ENCODE measurements around the gene GLYATL2. TPM values are rescaled to one million over a fixed set of nuclear protein-coding genes. Genes with fewer than 3 reads are reported as not detected.

The GLYATL2 gene
- total RNA-seq, 2 experiments from 2014 or later = not detected

DNA sequence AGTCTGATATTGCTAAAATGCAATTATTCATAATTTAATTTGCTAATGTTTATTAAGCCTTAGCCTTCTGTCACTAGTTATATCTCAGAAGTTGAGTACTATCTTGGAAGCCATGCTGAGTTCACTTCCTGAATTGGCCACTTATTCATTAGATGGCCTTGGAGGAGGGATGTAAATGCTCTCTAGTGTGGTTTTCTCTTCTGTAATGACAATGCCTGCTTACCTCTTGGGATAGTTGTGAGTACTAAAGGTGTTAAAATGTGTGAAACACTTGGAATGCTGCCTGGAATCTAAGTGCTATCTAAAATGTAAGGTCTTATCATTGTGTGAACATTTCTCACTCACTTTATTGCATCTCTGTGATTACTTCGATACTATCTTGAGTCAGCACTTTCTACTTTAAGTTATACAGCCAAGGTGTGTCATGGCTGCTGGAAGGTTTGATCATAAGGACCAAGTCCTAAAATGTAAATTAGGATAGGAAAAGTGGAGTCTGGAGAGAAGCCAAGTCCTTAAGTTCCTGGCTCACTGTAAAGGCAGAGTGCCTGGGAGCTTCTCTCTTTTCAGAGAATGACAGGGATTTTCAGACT lies 12.4 kb downstream of the GLYATL2 start:
- H3K27me3 Mint-ChIP-seq = peaks cover 10% of the 10 kb centered on the region
- H3K27ac Mint-ChIP-seq = no peak overlapping the region
- no peaks in the 10 kb centered on the region for H3K4me1 Mint-ChIP-seq
- H3K9me3 Mint-ChIP-seq (ENCODE audit: low read depth) = peaks cover 2% of the 10 kb centered on the region
- no peak for ATAC-seq
- H3K36me3 Mint-ChIP-seq = no peaks in the 10 kb centered on the region
- CTCF ChIA-PET = no interaction called here
- H3K4me3 Mint-ChIP-seq = no peak overlapping the region
- DNase-seq = no peak

DNA sequence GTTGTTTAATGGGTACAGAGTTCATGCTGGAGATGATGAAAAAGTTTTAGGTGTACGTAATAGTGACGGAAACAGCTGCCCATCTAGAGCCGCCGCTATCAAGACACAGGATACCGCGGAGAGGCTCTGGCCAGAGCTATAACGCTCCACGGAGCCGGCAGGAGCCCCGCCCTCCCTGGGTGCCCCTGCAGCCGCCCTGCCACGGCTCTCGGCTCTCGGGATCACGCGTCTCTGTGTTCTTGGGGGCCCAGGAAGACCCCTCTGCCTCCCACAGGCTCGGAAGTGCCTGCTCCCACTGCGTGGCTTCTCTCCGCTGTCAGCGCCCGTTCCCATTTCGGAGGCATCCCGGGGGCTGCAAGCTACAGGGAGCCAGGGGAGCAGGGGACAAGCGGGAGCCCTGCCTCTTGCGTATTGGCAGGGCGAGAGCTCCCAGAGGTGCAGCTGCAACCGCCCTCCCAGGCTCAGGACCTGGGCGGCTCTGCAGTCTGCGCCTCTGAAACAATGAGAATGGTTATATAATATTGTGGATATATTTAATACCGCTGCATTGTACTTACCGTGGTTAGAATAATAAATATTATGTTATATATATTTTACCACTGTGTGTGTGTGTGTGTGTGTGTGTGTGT lies 13.7 kb downstream of the GLYATL2 start:
- H3K4me1 Mint-ChIP-seq = no peaks in the 10 kb centered on the region
- H3K27ac Mint-ChIP-seq = no peak overlapping the region
- ATAC-seq = no peak
- H3K9me3 Mint-ChIP-seq (ENCODE audit: low read depth) = peaks cover 2% of the 10 kb centered on the region
- CTCF ChIA-PET = no interaction called here
- no peak overlapping the region for H3K4me3 Mint-ChIP-seq
- no peaks in the 10 kb centered on the region for H3K36me3 Mint-ChIP-seq
- peaks cover 10% of the 10 kb centered on the region for H3K27me3 Mint-ChIP-seq
- DNase-seq = no peak

DNA sequence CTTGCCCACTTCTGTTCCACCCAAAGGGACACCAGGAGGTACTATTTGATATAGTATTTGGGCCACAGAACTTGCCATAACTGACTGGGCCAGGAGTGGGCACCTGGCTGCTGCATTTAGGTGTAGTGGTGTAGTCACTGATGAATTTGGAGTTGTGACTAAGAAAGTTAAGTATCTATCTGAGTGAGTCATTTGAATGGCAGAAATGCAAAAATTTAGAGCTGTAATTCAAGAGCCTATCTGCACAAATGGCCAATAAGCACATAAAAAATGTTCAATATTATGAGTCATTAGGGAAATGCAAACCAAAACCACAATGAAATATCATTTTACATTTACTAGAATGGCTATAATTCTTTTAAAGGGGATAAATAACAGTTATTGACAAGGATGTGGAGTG lies 14.7 kb downstream of the GLYATL2 start:
- peaks cover 2% of the 10 kb centered on the region for H3K9me3 Mint-ChIP-seq (ENCODE audit: low read depth)
- H3K36me3 Mint-ChIP-seq = no peaks in the 10 kb centered on the region
- DNase-seq (no peak), ATAC-seq (no peak)
- H3K27ac Mint-ChIP-seq = no peak overlapping the region
- no peaks in the 10 kb centered on the region for H3K4me1 Mint-ChIP-seq
- H3K27me3 Mint-ChIP-seq = peaks cover 10% of the 10 kb centered on the region
- no peak overlapping the region for H3K4me3 Mint-ChIP-seq
- CTCF ChIA-PET = no interaction called here

DNA sequence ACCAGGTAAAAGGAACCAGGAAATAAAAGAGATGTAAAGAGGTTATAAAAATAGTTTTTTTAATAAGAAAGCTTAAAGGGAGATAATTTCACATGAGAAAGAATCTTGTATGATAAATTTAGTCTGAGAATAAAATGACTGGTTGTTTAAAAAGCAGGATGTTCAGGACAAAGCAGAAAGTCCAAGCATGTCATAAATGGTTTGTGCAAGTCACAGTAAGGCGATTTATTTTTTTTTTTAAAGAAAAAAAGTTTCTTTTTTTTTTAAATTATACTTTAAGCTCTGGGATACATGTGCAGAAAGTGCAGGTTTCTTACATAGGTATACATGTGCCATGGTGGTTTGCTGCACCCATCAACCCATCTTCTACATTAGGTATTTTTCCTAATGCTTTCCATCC lies 30.8 kb downstream of the GLYATL2 start:
- CTCF ChIA-PET = interaction anchor here (1.9 kb wide), 1 partner anchor 25 kb away, joined by 5 read pairs; no protein-coding TSS in a partner anchor

DNA sequence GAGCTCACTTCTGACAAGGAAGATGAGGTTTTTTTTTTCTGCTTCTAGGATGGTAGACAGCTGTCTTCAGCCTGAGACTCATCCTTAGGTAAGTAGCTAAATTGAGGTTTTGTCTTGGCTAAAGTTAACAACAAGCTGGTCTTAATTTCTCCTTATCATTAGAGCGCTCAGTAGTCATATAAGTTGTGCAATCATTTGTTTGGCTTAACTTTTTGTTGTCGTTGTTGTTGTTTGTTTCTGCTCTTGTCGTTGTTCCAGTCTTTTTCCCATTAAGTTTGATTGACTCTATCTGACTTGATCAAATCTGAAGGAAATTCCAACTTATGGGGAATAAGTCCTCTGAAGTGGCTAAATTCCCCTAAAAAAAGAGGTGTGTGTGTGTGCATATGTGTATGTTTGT lies 33.0 kb downstream of the GLYATL2 start:
- H3K4me1 Mint-ChIP-seq = no peaks in the 10 kb centered on the region
- DNase-seq (no peak), ATAC-seq (no peak)
- CTCF ChIA-PET = no interaction called here
- H3K36me3 Mint-ChIP-seq = no peaks in the 10 kb centered on the region
- H3K9me3 Mint-ChIP-seq (ENCODE audit: low read depth) = peaks cover 4% of the 10 kb centered on the region
- H3K4me3 Mint-ChIP-seq = no peak overlapping the region
- H3K27ac Mint-ChIP-seq = no peak overlapping the region
- H3K27me3 Mint-ChIP-seq = peaks cover 6% of the 10 kb centered on the region

More for the DNA sequence above, 30.8 kb downstream of the GLYATL2 start:
- Mint-ChIP-seq H3K4me1 (no peaks in the 10 kb centered on the region), H3K27ac (no peak overlapping the region), H3K36me3 (no peaks in the 10 kb centered on the region), H3K4me3 (no peak overlapping the region), H3K27me3 (peaks cover 6% of the 10 kb centered on the region), H3K9me3 (ENCODE audit: low read depth) (peaks cover 6% of the 10 kb centered on the region)
- ATAC-seq (no peak), DNase-seq (no peak)

- no peaks in the 10 kb centered on the region for H3K4me1 Mint-ChIP-seq
- H3K27ac Mint-ChIP-seq = no peak overlapping the region
- CTCF ChIA-PET = no interaction called here
- DNase-seq = no peak
- ATAC-seq = no peak
- no peaks in the 10 kb centered on the region for H3K9me3 Mint-ChIP-seq (ENCODE audit: low read depth)
- peaks cover 8% of the 10 kb centered on the region for H3K27me3 Mint-ChIP-seq
- no peaks in the 10 kb centered on the region for H3K36me3 Mint-ChIP-seq
- no peak overlapping the region for H3K4me3 Mint-ChIP-seq
Observed at GRCh38 chr11:58807343-58807742, 37.2 kb downstream of the GLYATL2 start.

- no peaks in the 10 kb centered on the region for H3K36me3 Mint-ChIP-seq
- CTCF ChIA-PET = no interaction called here
- H3K27me3 Mint-ChIP-seq = peaks cover 9% of the 10 kb centered on the region
- DNase-seq (no peak), ATAC-seq (no peak)
- no peaks in the 10 kb centered on the region for H3K9me3 Mint-ChIP-seq (ENCODE audit: low read depth)
- no peak overlapping the region for H3K27ac Mint-ChIP-seq
- H3K4me1 Mint-ChIP-seq = no peaks in the 10 kb centered on the region
- no peak overlapping the region for H3K4me3 Mint-ChIP-seq
Observed at GRCh38 chr11:58805065-58805464, 39.4 kb downstream of the GLYATL2 start.

DNA sequence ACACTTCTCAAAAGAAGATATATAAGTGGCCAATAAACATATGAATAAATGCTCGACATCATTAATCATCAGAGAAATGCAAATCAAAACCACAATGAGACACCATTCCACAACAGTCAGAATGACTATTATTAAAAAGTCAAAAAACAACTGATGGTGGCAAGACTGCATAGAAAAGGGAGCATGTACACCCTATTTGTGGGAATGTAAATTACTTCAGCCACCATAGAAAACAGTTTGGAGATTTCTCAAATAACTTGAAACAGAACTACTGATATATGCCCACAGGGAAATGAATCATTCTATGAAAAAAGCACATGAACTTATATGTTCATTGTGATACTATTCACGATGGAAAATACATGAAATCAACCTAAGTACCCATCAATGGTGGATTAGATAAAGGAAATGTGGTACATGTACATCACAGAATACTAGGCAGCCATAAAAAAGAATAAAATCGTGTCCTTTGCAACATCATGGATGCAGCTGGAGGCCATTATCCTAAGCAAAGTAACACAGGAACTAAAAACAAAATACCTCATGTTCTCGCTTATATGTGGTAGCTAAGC lies 42.4 kb downstream of the GLYATL2 start:
- ATAC-seq (no peak), DNase-seq (no peak)
- Mint-ChIP-seq H3K4me1 (no peaks in the 10 kb centered on the region), H3K27me3 (peaks cover 21% of the 10 kb centered on the region), H3K9me3 (ENCODE audit: low read depth) (no peaks in the 10 kb centered on the region), H3K36me3 (no peaks in the 10 kb centered on the region), H3K4me3 (no peak overlapping the region), H3K27ac (no peak overlapping the region)
- CTCF ChIA-PET = no interaction called here

DNA sequence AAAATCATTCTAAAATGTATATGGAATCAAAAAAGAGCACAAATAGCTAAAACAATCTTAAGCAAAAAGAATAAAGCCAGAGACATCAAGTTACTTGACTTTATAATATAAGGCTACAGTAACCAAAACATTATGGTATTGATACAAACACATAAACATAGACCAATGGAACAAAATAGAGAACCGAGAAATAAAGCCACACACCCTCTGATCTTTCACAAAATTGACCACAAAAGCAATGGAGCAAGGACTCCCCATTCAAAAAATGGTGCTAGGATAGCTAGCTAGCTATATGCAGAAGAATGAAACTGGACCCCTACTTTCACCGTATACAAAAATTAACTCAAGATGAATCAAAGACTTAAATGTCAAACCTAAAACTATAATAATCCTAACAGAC lies 43.2 kb downstream of the GLYATL2 start:
- Mint-ChIP-seq H3K4me3 (no peak overlapping the region), H3K27ac (no peak overlapping the region), H3K4me1 (no peaks in the 10 kb centered on the region), H3K27me3 (peaks cover 23% of the 10 kb centered on the region), H3K36me3 (no peaks in the 10 kb centered on the region), H3K9me3 (ENCODE audit: low read depth) (no peaks in the 10 kb centered on the region)
- ATAC-seq (no peak), DNase-seq (no peak)
- CTCF ChIA-PET = no interaction called here

DNA sequence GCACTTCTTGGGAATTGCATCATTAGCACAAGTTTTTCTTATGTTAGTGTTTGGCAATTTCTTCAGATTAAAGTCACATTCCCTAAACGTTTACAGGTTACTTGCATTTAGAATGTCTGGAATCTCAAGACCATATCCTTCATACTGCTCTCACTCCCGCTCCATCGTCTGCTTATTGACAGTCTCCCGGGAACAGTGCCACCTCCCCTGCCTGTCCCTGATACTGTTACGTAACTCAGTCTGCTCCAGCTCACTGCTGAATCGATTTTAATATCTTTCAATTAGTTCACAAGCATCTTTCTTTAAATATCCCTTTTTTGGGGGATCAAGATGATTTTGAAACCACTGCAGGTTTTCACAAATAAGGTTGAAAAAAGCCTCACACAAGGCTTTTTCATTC lies 48.2 kb downstream of the GLYATL2 start:
- Mint-ChIP-seq H3K27me3 (peaks cover 34% of the 10 kb centered on the region), H3K36me3 (no peaks in the 10 kb centered on the region), H3K27ac (no peak overlapping the region), H3K9me3 (ENCODE audit: low read depth) (no peaks in the 10 kb centered on the region), H3K4me3 (no peak overlapping the region), H3K4me1 (no peaks in the 10 kb centered on the region)
- DNase-seq (no peak), ATAC-seq (no peak)
- CTCF ChIA-PET = no interaction called here

DNA sequence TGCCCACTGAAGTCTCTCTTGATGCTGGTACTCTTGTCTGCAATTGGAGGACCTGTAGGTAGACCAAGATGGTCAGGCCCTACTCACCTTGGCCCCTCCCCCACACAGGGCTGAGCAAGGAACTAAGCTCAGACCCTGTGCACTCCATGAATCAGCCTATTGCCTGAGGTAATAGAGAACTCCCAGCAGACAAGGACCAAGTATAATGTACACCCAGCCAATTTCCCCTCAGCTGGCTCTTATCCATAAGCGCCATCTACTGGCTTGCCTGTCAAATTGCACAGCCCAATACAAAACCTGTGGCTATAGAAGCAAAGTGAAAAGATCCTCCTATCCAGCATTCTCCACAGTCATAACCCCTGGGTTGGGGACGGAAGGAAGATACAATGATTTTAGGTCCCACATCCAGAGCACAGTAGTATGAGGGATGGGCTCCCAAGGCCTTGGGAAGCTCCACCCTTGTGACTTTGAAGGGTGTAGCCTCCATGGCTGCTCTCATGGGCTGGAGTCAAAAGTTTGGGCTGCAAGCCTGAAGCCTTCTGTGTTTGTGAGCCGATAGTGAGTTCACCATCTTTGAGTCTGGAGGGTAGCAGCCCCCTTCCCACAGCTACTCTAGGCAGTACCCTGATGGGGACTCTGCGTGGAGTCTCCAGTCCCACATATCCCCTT lies 56.0 kb downstream of the GLYATL2 start:
- no peaks in the 10 kb centered on the region for H3K9me3 Mint-ChIP-seq (ENCODE audit: low read depth)
- H3K36me3 Mint-ChIP-seq = no peaks in the 10 kb centered on the region
- no peak overlapping the region for H3K27ac Mint-ChIP-seq
- H3K4me1 Mint-ChIP-seq = peaks cover 3% of the 10 kb centered on the region
- H3K4me3 Mint-ChIP-seq = no peak overlapping the region
- CTCF ChIA-PET = interaction anchor here (0.6 to 1.6 kb wide), 8 partner anchors 10 to 810 kb away, joined by 3 to 5 read pairs (median 4); no protein-coding TSS in a partner anchor
- peaks cover 12% of the 10 kb centered on the region for H3K27me3 Mint-ChIP-seq
- ATAC-seq (peak; percentile 76), DNase-seq (peak; percentile 52)

GRCh38 chr11:58787903-58788302 lies 56.6 kb downstream of the GLYATL2 start:
- DNase-seq (no peak), ATAC-seq (no peak)
- Mint-ChIP-seq H3K27ac (no peak overlapping the region), H3K27me3 (peaks cover 17% of the 10 kb centered on the region), H3K4me1 (peaks cover 3% of the 10 kb centered on the region), H3K4me3 (no peak overlapping the region), H3K9me3 (ENCODE audit: low read depth) (no peaks in the 10 kb centered on the region), H3K36me3 (no peaks in the 10 kb centered on the region)
- CTCF ChIA-PET = interaction anchor here (1.1 to 1.6 kb wide), 4 partner anchors 25 to 220 kb away, joined by 4 to 5 read pairs (median 4); no protein-coding TSS in a partner anchor

GRCh38 chr11:58786693-58787092 lies 57.8 kb downstream of the GLYATL2 start:
- H3K27ac Mint-ChIP-seq = no peak overlapping the region
- ATAC-seq (no peak), DNase-seq (no peak)
- H3K9me3 Mint-ChIP-seq (ENCODE audit: low read depth) = no peaks in the 10 kb centered on the region
- H3K36me3 Mint-ChIP-seq = no peaks in the 10 kb centered on the region
- no peak overlapping the region for H3K4me3 Mint-ChIP-seq
- peaks cover 3% of the 10 kb centered on the region for H3K4me1 Mint-ChIP-seq
- CTCF ChIA-PET = interaction anchor here (1.5 kb wide), 1 partner anchor 134 kb away, joined by 5 read pairs; no protein-coding TSS in a partner anchor
- H3K27me3 Mint-ChIP-seq = peaks cover 21% of the 10 kb centered on the region

DNA sequence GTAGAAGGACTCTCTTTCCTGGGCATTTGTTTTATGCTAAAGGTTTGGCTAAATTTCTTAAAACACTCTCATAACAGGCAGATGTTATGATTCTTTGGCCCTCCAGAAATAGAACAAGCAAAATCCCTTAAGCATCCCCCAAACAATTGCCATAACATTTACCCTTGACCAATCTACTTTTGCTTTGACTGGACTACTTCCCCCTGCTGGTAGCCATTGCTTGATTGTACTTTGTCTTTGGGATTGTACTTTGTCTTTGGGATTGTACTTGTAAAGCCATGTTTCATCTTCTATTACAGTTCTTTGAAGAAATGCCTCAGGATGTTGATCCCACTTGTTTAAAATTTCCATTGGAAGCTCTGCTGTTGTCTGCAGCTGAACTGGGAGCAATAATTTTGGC lies 59.5 kb downstream of the GLYATL2 start:
- Mint-ChIP-seq H3K27ac (no peak overlapping the region), H3K9me3 (ENCODE audit: low read depth) (no peaks in the 10 kb centered on the region), H3K4me1 (peaks cover 2% of the 10 kb centered on the region), H3K27me3 (peaks cover 20% of the 10 kb centered on the region), H3K36me3 (no peaks in the 10 kb centered on the region), H3K4me3 (no peak overlapping the region)
- ATAC-seq (no peak), DNase-seq (no peak)
- CTCF ChIA-PET = no interaction called here

Data from activated CD8-positive, alpha-beta memory T cell treated with anti-CD3 and anti-CD28 coated beads, Interleukin-2, amount 10 ng/mL, durations not matched to agents 7 days and 5 days (primary cell).